GM19395 (cell line): ENCODE data around the gene MARK1.

Experiments
- ATAC-seq: cut with Tn5 transposase; IDR thresholded peaks from one replicate; pipeline ENCODE4 v1.9.1; 2021; ENCODE audit warnings: mild to moderate bottlenecking, moderate library complexity; ENCODE audit not compliant: unreplicated experiment

MARK1 gene

GRCh38 chr1:220528679-220529501 lies 954 bp downstream of the MARK1 start:
- ATAC-seq, result peak; percentile 9

GRCh38 chr1:220529521-220530020 lies 1.6 kb downstream of the MARK1 start:
- no peak for ATAC-seq

- ATAC-seq, result no peak
Observed at GRCh38 chr1:220533504-220534109, 5.7 kb downstream of the MARK1 start.

GRCh38 chr1:220544901-220545303 lies 17.0 kb downstream of the MARK1 start:
- ATAC-seq, result no peak

GRCh38 chr1:220550811-220551399 lies 23.0 kb downstream of the MARK1 start:
- ATAC-seq, result no peak

GRCh38 chr1:220551718-220552117 lies 23.8 kb downstream of the MARK1 start:
- no peak for ATAC-seq

GRCh38 chr1:220552672-220553260 lies 24.8 kb downstream of the MARK1 start:
- ATAC-seq, result no peak

- no peak for ATAC-seq
Observed at GRCh38 chr1:220556641-220557040, 28.7 kb downstream of the MARK1 start.

- ATAC-seq, result no peak
Observed at GRCh38 chr1:220563564-220563963, 35.6 kb downstream of the MARK1 start.

- no peak for ATAC-seq
Observed at GRCh38 chr1:220564216-220564615, 36.3 kb downstream of the MARK1 start.

GRCh38 chr1:220565670-220566069 lies 37.7 kb downstream of the MARK1 start:
- no peak for ATAC-seq

- ATAC-seq, result no peak
Observed at GRCh38 chr1:220566869-220567268, 38.9 kb downstream of the MARK1 start.

GRCh38 chr1:220572416-220572815 lies 44.5 kb downstream of the MARK1 start:
- no peak for ATAC-seq

GRCh38 chr1:220573836-220574235 lies 45.9 kb downstream of the MARK1 start:
- ATAC-seq, result no peak

GRCh38 chr1:220575718-220576497 lies 48.0 kb downstream of the MARK1 start:
- no peak for ATAC-seq

GRCh38 chr1:220577926-220578325 lies 50.0 kb downstream of the MARK1 start:
- ATAC-seq, result no peak

- no peak for ATAC-seq
Observed at GRCh38 chr1:220579317-220579716, 51.4 kb downstream of the MARK1 start.

GRCh38 chr1:220592714-220593113 lies 64.8 kb downstream of the MARK1 start:
- no peak for ATAC-seq

- no peak for ATAC-seq
Observed at GRCh38 chr1:220594356-220594755, 66.4 kb downstream of the MARK1 start.

GRCh38 chr1:220595179-220595578 lies 67.2 kb downstream of the MARK1 start:
- no peak for ATAC-seq

- ATAC-seq, result no peak
Observed at GRCh38 chr1:220604926-220605325, 77.0 kb downstream of the MARK1 start.
